ENCODE data around the gene LHX3. TPM values are rescaled to one million over a fixed set of nuclear protein-coding genes. Genes with fewer than 3 reads are reported as not detected.

Gene LHX3
- total RNA-seq, 2 donors from 2014 or later = not detected

DNA sequence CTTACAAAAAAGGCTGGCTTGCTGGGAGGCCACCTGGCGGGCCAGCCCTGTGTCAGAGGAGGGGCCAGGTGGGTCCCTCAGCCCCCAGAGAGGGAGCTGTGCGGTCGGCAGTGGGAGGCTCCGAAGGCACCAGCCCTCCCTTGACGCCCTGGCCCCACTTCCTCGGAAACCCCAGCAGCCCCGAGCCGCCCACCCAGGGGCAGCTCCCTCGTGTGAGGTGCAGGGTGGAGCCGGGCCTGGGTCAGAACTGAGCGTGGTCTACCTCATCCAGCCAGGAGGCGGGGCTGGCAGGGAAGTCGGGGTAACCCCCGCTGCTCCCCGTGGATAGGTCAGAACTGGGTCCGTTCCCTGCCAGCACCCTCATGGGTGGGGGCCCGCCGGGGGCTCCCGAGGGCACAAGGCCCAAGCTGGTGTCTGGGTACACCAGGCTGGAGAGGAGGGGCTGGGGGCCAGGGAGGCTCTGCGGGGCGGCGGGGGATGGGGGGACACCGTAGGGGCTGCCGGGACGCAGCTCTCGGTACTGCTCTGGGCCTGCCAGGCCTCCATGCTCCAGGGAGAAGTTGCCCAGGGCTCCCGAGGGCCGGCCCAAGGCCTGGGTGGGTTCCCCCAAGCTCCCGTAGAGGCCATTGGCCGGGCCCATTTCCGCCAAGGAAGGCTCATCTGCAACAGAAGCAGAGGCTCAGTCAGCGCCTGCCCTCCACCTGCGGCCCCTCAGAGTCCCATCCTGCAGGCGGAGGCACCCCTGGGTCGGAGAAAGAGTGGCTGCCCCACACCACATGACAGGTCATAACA lies 7.6 kb downstream of the LHX3 start:
- no peaks in the 10 kb centered on the region for H3K9me3 ChIP-seq
- H3K36me3 ChIP-seq = no peaks in the 10 kb centered on the region
- no peak for DNase-seq (ENCODE audit: low spot score)
- no peak for ATAC-seq (ENCODE audit: insufficient number of reproducible peaks, low FRiP score, low read depth)
- H3K27me3 ChIP-seq (replicated peaks; ENCODE audit: insufficient read depth) = peaks cover 9% of the 10 kb centered on the region
- no peak overlapping the region for H3K4me3 ChIP-seq
- no peak overlapping the region for H3K27ac ChIP-seq
- H3K4me1 ChIP-seq (ENCODE audit: control insufficient read depth in 1 of 2, low read depth in 2 of 2) = no peaks in the 10 kb centered on the region
- TF ChIP-seq, protein P1, sequence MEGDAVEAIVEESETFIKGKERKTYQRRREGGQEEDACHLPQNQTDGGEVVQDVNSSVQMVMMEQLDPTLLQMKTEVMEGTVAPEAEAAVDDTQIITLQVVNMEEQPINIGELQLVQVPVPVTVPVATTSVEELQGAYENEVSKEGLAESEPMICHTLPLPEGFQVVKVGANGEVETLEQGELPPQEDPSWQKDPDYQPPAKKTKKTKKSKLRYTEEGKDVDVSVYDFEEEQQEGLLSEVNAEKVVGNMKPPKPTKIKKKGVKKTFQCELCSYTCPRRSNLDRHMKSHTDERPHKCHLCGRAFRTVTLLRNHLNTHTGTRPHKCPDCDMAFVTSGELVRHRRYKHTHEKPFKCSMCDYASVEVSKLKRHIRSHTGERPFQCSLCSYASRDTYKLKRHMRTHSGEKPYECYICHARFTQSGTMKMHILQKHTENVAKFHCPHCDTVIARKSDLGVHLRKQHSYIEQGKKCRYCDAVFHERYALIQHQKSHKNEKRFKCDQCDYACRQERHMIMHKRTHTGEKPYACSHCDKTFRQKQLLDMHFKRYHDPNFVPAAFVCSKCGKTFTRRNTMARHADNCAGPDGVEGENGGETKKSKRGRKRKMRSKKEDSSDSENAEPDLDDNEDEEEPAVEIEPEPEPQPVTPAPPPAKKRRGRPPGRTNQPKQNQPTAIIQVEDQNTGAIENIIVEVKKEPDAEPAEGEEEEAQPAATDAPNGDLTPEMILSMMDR (IDR thresholded peaks at IDR 0.05) = no peak

DNA sequence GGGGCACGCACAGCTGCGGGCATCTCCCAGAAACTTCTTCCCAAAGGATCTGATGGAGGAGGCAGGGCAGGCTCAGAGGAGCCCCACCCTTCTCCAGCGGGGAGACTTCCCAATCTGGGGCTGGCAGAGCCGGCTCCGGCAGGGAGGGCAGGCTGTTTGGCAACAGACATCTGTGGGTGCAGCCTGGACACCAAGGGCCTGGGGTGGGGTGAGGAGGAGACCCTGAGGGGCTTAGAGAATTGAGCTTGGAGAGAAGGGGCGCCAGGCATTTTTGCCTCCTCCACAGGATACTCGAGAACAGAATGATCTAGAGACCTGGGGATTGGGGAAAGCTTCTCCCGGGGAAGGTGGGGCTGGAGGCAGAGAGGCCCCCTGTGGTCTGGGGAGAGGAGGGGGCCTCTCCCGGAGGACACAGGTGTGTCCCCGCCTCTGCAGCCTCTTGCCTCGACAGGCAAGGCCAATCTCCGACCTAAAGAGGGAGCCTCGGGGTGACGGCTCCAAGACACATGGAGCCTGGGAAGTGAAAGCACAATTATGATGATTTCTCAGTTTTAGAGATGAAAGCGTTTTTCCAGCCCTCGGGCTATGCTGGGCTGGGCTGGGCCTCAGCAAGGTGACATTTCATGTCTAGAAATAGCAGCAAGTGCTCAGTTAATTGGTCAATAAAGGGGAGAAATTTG lies 8.4 kb downstream of the LHX3 start:
- peaks cover 7% of the 10 kb centered on the region for H3K27me3 ChIP-seq (replicated peaks; ENCODE audit: insufficient read depth)
- TF ChIP-seq, protein P1 (IDR thresholded peaks at IDR 0.05) = no peak
- no peak for ATAC-seq (ENCODE audit: insufficient number of reproducible peaks, low FRiP score, low read depth)

DNA sequence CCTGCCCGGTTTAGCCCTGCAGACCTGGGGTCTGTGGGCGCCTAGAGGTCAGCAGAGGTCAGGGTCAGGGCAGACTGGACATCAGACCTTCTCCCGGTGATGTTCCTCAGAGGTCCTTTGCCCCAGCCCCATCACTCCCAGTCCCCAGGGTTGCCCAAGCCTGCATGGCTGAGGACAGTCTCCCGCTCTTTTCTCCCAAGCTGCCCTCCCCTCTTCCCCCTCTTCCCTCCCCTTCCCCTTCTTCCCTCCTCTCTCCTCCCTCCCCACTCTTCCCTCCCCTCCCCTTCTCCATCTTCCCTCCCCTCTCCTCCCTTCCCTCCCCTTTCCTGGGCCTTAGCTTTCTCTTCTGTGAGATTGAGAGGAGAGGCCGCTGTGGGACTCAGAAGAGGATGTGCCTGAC lies 10.4 kb downstream of the LHX3 start:
- no peak for ATAC-seq (ENCODE audit: insufficient number of reproducible peaks, low FRiP score, low read depth)
- peaks cover 7% of the 10 kb centered on the region for H3K27me3 ChIP-seq (replicated peaks; ENCODE audit: insufficient read depth)

More for the DNA sequence above, 8.4 kb downstream of the LHX3 start:
- DNase-seq (ENCODE audit: low spot score) = no peak
- Histone ChIP-seq H3K4me1 (ENCODE audit: control insufficient read depth in 1 of 2, low read depth in 2 of 2) (no peaks in the 10 kb centered on the region), H3K36me3 (no peaks in the 10 kb centered on the region), H3K9me3 (no peaks in the 10 kb centered on the region), H3K27ac (no peak overlapping the region), H3K4me3 (no peak overlapping the region)

DNA sequence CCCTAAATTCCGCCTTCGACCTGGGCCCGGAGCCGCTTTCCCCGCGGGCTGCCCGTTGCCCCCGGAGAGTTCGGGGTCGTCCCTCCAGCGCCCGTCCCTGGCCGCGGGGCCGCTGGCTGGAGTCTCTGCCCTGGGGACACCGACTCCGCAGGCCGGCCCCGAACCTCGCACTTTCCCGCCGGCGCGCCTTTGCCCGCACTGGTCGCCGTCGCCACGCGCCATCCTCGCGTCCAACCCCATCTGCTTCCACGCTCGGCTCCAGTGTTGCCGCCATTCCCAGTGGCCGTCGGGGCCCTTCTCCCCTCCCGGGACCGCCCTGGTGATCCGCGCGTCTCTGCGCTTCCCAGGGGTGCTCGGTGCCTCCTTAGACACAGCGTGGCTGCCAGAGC lies 11.0 kb downstream of the LHX3 start:
- H3K27ac ChIP-seq = no peak overlapping the region
- no peaks in the 10 kb centered on the region for H3K36me3 ChIP-seq
- H3K4me1 ChIP-seq (ENCODE audit: control insufficient read depth in 1 of 2, low read depth in 2 of 2) = no peaks in the 10 kb centered on the region
- TF ChIP-seq, protein P1 (IDR thresholded peaks at IDR 0.05) = no peak
- H3K4me3 ChIP-seq = no peak overlapping the region
- H3K9me3 ChIP-seq = no peaks in the 10 kb centered on the region
- ATAC-seq (ENCODE audit: insufficient number of reproducible peaks, low FRiP score, low read depth) (no peak), DNase-seq (ENCODE audit: low spot score) (no peak)
- H3K27me3 ChIP-seq (replicated peaks; ENCODE audit: insufficient read depth) = peaks cover 7% of the 10 kb centered on the region

More for the DNA sequence above, 10.4 kb downstream of the LHX3 start:
- DNase-seq (ENCODE audit: low spot score) = no peak
- no peaks in the 10 kb centered on the region for H3K4me1 ChIP-seq (ENCODE audit: control insufficient read depth in 1 of 2, low read depth in 2 of 2)
- H3K27ac ChIP-seq = no peak overlapping the region
- H3K36me3 ChIP-seq = no peaks in the 10 kb centered on the region
- H3K4me3 ChIP-seq = no peak overlapping the region
- no peaks in the 10 kb centered on the region for H3K9me3 ChIP-seq
- TF ChIP-seq, protein P1 (IDR thresholded peaks at IDR 0.05) = no peak

DNA sequence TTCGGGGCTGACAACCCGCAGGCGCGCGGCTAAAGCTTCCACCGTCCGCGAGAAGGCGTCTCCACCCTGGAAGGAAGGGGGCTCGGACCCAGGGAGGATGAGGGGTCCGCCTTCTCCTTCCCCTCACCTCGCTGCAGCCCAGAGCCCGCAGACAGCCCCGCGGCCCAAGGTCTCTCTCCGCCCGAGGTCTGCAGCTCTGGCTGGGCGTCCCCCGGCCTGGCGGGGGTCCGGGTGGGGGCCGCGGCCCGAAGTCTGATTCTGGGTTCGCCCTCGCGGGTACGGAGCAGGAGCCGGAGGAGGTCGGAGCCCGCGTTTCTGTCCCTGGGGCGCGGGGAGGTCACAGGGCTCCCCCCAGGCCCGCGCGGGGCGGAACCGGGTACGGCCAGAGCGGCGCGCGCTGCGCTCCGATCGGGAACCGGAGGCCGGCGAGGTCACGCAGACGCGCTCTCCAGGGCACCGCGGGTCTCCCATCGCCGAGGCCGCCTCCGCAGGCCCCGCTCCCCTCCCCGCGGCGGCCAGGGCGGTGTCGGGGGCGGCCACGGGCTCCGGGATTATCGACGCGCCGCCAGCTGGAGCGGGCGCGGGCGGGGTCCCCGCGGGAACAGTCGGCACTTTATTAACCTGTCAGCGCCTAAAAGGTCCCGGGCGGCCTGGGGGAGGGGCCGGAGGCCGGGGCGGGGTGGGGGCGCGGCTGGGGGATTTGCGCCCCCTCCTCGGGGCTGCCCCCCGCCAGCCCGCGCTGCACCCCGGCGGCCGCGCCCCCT lies 11.6 kb downstream of the LHX3 start:
- Histone ChIP-seq H3K27me3 (replicated peaks; ENCODE audit: insufficient read depth) (peaks cover 7% of the 10 kb centered on the region), H3K9me3 (no peaks in the 10 kb centered on the region), H3K27ac (no peak overlapping the region), H3K36me3 (no peaks in the 10 kb centered on the region), H3K4me3 (no peak overlapping the region), H3K4me1 (ENCODE audit: control insufficient read depth in 1 of 2, low read depth in 2 of 2) (no peaks in the 10 kb centered on the region)
- TF ChIP-seq, protein P1 (IDR thresholded peaks at IDR 0.05) = no peak
- ATAC-seq (ENCODE audit: insufficient number of reproducible peaks, low FRiP score, low read depth) (no peak), DNase-seq (ENCODE audit: low spot score) (no peak)
